NCI-H226 (cell line): ENCODE measurements around the gene BEST1.
A peak's percentile ranks its signal among the peaks of the same experiment; 100 is the strongest.
"Not testable (repeated sequence)": the region's sequence is repeated elsewhere in the genome, so short reads cannot be mapped to it uniquely, and the experiment has no call there.

Experiments used
- DNase-seq: peaks from one replicate; pipeline ENCODE4 v3.0.0-alpha.2; 2015

BEST1 gene

DNA sequence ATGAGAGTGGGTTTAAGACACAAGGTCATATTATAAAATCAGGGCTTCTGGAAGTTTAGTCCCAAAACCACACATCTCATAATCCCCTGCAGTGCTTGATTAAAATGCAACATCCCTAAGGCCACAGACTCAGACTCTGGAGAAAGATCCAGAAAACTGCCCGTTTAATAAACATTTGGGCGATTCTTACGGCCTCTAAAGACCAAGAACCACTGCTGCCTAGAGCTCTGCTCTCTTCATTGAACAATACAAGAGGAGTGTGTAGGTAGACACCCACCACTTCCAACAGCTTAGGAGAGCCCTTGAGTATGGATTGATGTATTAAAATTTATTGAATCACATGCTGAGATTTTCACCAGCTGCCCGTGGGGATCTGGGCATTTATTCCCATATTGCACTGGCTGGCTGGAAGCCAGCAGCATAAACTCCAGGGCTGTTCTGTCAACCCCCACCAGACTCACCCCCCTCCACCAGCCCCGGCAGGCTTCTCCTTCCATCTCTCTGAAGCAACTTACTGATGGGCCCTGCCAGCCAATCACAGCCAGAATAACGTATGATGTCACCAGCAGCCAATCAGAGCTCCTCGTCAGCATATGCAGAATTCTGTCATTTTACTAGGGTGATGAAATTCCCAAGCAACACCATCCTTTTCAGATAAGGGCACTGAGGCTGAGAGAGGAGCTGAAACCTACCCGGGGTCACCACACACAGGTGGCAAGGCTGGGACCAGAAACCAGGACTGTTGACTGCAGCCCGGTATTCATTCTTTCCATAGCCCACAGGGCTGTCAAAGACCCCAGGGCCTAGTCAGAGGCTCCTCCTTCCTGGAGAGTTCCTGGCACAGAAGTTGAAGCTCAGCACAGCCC lies 749 bp upstream of the BEST1 start:
- peak; percentile 91 for DNase-seq

GRCh38 chr11:61951484-61952135 lies 1.5 kb downstream of the BEST1 start:
- no peak for DNase-seq

DNA sequence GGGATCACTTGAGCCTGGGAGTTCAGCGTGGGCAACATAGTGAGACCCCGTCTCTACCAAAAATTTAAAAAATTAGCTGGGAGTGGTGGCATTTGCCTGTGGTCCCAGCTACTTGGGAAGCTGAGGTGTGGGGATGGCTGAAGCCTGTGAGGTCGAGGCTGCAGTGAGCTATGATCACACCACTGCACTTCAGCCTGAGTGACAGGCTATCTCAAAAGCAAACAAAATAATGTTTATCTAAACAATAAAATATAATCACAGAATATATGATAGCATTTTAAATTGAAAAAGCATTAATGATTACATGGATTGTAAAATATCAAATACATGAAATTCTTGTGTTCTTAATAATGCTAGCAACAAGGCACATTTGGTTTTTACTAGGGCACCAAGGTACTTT lies 2.7 kb downstream of the BEST1 start:
- no peak for DNase-seq

- not testable (repeated sequence) for DNase-seq
Measured at GRCh38 chr11:61953632-61954031, 3.5 kb downstream of the BEST1 start.

- no peak for DNase-seq
Measured at GRCh38 chr11:61954106-61954850, 4.1 kb downstream of the BEST1 start.

- no peak for DNase-seq
Measured at GRCh38 chr11:61954851-61955421, 4.8 kb downstream of the BEST1 start.

GRCh38 chr11:61955422-61956135 lies 5.4 kb downstream of the BEST1 start:
- DNase-seq: no peak

- DNase-seq: no peak
Measured at GRCh38 chr11:61956191-61957020, 6.3 kb downstream of the BEST1 start.

- no peak for DNase-seq
Measured at GRCh38 chr11:61957021-61957770, 7.0 kb downstream of the BEST1 start.

DNA sequence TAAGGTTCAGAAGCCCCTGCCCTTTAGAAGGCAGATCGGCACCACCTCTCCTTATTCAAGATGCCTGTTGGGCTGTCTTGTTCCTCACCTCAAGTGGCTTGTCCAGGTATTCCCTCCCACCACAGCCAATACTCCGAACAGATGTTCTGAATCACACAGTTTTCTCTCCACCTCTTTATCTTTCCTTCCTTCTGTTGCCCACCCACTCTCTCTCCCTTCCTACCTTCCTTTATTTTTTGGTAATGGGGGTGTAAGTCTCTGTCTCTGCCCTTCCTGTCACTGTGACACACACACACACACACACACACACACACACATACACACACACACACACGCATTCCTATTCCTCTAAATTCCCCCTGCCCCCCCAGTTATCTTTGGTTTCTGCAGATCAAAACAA lies 8.4 kb downstream of the BEST1 start:
- DNase-seq: no peak

DNA sequence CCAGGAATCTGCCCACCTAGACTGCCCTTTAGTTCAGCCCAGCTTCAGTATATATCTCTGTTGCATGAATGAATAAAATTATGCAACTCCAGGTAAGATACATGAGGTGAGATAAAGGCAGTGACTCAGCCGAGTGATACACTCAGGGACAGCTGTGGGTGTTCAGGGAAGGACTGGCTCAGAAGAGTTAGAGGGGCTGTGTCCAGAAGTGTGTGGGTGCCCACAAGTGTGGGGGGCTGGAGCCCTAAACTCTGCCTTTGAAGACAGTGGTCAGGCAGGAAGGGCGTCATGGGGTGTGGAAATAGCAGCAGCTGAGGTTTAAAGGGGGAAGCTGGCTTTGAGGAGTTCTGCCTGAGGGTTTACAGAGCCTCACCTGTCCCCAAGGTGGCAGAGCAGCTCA lies 9.0 kb downstream of the BEST1 start:
- peak; percentile 39 for DNase-seq

- no peak for DNase-seq
Measured at GRCh38 chr11:61959678-61960077, 9.5 kb downstream of the BEST1 start.

DNA sequence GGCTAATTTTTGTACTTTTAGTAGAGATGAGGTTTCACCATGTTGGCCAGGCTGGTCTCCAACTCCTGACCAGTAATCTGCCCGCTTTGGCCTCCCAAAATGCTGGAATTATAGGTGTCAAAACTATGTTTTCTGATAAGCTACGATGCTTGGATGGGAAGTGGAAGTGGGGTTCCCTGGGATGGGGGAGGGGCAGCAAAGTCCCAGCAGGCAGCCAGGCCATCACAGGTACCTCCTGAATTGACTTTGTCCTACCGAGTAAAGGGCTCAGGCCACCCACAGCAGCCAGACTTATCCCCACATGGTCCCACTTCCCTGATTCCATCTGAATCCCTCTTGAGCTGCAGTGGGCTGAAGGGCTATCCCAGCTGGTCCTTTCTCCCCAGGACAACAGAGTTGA lies 10.4 kb downstream of the BEST1 start:
- DNase-seq: no peak

DNA sequence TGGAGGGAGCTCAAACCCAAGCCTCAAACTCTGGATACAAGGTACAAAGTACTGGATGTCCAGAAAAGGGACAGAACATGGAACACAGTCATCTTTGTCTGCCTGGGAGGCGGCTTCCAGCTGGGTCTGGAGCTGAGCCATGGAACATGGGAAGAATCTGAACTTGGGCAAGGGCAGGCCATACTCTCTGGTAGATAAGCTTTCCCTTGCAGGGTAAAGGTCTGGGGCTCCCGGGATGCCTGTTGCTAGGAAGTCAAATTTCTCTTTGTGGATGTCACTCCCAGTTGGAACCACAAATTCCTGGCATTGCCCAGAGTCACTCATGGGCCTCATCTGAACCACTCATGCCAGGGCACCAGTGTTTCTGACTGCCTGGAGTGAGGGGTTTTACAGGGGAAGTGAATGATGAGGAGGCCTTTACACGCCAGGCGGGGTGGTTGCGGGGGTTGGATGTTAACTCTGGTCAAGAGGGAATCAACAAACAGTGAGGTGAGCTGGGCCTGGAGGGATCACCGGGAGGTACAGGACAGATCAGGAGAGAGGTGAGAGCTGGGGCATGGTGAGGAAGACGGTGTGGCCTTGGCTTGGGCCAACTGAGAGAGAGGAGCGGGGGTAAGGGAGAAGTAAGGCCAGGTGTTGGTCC lies 11.5 kb downstream of the BEST1 start:
- DNase-seq: peak; percentile 46

DNA sequence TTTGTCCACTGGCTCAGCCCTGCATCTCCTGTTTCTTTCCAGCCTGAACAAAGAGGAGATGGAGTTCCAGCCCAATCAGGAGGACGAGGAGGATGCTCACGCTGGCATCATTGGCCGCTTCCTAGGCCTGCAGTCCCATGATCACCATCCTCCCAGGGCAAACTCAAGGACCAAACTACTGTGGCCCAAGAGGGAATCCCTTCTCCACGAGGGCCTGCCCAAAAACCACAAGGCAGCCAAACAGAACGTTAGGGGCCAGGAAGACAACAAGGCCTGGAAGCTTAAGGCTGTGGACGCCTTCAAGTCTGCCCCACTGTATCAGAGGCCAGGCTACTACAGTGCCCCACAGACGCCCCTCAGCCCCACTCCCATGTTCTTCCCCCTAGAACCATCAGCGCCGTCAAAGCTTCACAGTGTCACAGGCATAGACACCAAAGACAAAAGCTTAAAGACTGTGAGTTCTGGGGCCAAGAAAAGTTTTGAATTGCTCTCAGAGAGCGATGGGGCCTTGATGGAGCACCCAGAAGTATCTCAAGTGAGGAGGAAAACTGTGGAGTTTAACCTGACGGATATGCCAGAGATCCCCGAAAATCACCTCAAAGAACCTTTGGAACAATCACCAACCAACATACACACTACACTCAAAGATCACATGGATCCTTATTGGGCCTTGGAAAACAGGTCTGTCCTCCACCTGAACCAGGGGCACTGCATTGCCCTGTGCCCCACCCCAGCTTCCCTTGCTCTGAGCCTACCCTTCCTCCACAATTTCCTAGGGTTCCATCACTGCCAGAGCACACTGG lies 12.3 kb downstream of the BEST1 start:
- DNase-seq: no peak

DNA sequence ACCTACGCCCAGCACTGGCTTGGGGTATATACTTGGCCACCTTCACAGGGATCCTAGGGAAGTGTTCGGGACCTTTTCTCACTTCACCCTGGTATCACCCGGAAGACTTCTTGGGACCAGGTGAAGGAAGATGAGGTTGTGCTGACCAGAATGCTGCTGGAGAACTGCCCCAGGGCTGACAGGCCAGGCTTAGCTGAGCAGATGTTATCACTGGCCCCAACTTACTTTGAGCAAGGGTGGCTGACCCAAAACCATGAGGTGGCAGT lies 12.8 kb downstream of the BEST1 start:
- no peak for DNase-seq

GRCh38 chr11:61963282-61964057 lies 13.3 kb downstream of the BEST1 start:
- DNase-seq: no peak

DNA sequence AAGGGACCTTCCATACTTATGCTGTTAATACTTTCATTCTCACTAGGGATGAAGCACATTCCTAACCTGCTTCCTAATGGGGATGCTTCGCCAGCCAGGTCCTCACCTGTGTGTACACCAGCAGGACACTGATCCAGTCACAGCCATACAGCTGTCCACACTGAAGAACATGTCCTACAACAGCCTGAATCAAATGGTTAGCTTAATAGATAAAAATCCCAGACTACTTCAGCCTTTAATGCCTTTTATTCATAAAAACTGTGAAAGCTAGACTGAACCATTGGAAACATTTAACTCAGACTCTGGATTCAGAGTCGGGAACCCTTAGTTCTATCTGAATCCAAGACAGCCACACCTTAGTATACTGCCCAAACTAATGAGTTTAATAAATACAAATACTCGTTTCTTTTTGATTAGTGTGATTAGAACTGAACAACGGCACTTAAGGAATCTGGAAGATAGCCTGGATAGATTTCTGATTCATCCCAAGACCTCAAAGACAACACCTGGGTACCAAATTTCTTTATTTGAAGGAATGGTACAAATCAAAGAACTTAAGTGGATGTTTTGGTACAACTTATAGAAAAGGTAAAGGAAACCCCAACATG lies 14.0 kb downstream of the BEST1 start:
- no peak for DNase-seq
